ENCODE data around the gene CD99. TPM values are rescaled to one million over a fixed set of nuclear protein-coding genes. Genes with fewer than 3 reads are reported as not detected.

CD99 gene, protein sequence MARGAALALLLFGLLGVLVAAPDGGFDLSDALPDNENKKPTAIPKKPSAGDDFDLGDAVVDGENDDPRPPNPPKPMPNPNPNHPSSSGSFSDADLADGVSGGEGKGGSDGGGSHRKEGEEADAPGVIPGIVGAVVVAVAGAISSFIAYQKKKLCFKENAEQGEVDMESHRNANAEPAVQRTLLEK
- total RNA-seq, result 100 to 1,000 TPM; 248 to 635 (median 378) TPM

DNA sequence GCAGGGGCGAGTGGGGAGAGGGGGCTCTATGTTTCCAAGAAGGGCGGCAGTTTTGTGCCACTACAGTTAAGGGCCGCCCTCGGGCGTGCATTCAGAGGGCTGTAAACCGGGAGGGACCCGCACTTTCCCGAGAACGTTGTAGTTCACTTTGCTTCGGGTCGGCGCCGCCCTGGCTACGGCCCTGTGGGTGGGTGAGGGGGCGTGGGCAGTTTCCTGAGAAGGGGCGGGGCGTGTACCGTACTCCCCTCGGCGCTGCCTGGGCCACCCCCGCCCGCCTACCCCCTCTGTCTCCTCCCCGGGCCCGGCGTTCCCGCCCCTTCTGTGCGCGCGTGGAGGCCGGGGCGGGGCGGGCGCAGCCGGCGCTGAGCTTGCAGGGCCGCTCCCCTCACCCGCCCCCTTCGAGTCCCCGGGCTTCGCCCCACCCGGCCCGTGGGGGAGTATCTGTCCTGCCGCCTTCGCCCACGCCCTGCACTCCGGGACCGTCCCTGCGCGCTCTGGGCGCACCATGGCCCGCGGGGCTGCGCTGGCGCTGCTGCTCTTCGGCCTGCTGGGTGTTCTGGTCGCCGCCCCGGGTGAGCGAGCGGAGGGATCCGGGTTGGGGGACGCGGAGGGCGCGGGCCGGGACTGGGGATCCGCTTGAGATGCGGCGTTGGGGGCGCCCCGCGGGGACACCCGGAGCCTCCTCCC lies at the start of gene CD99:
CD99 (plus strand) TSS at position 440 of the 687 bp plus-strand sequence; CDS start at position 506, 66 bp downstream.
- TF ChIP-seq CTCF (IDR thresholded peaks at IDR 0.05; ENCODE audit: low read depth), result no peak

DNA sequence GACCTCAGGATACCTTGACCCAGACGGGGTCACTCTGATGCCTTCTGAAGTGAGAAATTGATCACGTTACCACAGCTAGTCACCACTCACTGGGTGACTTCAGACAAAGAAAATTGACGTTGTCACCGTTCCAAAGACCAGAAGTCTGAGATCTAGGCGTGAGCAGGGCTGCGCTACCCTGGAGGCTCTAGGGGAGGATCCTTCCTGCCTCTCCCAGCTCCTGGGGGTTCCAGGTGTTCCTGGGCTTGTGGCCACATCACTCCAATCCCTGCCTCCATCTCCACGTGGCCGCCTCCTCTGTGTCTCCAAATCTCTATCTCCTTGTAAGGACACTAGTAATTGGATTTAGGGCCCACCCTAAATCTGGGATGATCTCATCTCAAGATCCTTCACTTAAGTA lies 48.9 kb upstream of the CD99 start:
- TF ChIP-seq CTCF (IDR thresholded peaks at IDR 0.05; ENCODE audit: low read depth), result no peak

GRCh38 chrX:2642791-2643190 lies 48.3 kb upstream of the CD99 start:
- TF ChIP-seq CTCF (IDR thresholded peaks at IDR 0.05; ENCODE audit: low read depth), result no peak

DNA sequence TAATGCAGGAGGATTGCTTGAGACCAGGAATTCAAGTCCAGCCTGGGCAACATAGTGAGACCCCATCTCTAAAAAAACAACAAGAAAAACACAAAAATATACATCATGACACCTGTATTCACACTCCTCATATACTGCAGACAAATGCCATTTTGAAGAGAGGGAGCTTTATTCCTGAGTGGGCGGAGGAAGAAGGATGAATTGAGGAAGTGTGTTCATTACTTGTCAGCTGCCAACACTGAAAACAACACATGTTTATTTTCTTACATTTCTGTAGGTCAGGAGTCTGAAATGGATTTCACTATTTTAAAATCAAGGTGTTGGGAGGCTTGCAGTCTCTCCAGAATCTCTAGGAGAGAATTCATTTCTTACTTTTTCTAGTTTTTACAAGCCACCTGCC lies 47.2 kb upstream of the CD99 start:
- TF ChIP-seq CTCF (IDR thresholded peaks at IDR 0.05; ENCODE audit: low read depth), result no peak

DNA sequence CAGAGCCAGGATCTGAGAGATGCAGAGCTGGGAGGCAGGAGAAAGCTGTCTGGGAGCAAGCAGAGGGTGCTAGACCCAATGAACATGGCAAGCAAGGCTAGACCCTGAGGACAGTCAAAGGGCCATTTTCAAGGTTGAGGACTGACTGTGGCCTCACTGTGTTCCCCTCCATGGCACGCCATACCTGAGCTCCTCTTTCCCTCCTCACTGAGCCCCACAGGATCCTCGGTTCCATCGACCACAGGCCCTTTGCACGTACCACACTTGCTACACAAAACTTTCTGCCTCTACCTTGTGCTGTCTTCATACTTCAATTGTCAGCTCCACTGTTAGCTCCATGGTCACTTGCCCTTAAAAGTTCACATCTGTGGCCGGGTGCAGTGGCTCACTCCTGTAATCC lies 45.5 kb upstream of the CD99 start:
- TF ChIP-seq CTCF (IDR thresholded peaks at IDR 0.05; ENCODE audit: low read depth), result no peak

- no peak for TF ChIP-seq CTCF (IDR thresholded peaks at IDR 0.05; ENCODE audit: low read depth)
Observed at GRCh38 chrX:2647627-2648026, 43.5 kb upstream of the CD99 start.

DNA sequence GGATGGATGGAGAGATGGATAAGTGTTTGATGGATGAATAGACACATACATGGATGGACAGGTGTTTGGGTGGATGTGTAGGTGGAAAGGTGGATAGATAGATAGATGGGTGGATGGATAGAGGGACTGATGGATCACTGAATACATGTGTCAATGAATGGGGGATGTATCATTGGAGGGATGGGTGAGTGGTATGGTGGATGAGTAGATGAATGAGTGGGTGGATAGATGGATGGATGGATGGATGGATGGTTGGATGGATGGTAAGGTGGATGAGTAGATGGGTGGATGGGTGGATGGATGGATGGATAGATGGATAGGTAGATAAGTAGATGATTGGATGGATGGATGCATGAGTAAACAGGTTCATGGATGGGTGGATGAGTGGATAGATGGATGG lies 41.1 kb upstream of the CD99 start:
- no peak for TF ChIP-seq CTCF (IDR thresholded peaks at IDR 0.05; ENCODE audit: low read depth)
